Stimulated activated CD4-positive, alpha-beta T cell treated with anti-CD3 and anti-CD28 coated beads, Interleukin-12 subunit alpha, Interleukin-12 subunit beta, amount 100 ng/mL, for 48 hours (primary cell): ENCODE measurements around the gene ACSM2B.
"Not testable (repeated sequence)": the region's sequence is repeated elsewhere in the genome, so short reads cannot be mapped to it uniquely, and the experiment has no call there.

Experiments used
- DNase-seq, 3 donors: peaks; one replicate each; pipeline ENCODE4 v3.0.0-alpha.2; 2020; ENCODE audit warnings: low read depth in 2 of 3, low spot score in 1 of 3

The ACSM2B gene

DNA sequence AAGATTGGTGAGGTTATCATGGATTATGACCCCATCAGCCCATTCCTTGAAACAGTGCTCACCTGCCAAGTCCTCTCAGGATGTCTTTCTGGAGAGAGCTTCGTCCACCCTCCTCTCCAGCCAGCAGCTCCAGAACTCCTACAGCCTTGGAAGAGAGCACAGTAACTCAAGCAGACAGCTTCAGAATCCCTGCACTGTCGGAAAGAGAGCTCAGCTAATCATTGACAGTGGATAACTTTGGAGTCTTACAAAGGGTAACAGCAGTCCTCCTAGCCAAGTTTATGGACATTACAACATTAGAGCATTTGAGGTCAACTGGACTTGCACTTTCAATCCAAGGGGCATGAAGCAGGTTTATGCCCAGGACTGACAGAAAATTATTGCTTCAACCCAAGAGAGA lies at the start of gene ACSM2B:
Gene ACSM2B, minus strand, starts transcription at position 223 of the 400 bp plus-strand sequence. CDS start 11,522 bp downstream, outside the sequence.
- not testable (repeated sequence) for DNase-seq

DNA sequence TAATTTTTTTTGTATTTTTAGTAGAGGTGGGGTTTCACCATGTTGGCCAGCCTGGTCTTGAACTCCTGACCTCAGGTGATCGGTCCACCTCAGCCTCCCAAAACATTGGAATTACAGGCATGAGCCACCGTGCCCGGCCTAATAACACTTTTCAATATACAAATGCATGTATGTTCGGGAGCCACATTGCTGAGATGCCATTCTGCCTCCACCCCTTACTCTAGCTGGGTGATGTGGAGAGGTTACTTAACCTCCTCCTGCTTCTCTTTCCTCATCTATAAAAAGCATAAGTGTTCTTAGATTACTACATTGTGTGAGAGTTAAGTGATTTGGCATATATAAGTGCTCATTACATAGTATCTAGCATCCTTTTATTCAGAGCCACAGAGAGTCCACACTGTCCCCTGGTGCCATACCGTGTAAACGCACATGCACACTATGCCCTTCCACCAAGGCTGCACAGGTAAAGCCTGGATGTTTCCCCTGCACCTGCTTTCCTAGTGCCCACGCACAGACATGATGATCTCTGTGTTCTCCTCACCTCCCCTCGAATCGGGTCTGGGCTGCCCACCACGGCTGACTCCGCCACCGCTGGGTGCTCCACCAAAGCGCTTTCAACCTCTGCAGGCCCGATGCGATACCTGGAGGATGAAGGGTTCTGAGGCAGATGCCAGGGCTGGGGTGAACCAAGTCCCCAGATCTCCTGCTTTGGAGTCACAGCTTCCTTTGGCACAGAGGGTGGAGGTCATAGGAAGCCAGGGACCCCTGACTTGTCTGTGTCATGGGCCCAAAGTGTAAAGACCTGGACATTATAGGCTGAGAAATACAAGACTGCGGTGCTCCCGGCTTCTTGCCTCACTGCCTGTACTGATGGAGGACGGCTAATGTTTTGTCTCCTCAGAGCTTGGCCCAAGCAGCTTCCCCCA lies 49.0 kb upstream of the ACSM2B start:
- DNase-seq: no peak

- no peak for DNase-seq
Observed at GRCh38 chr16:20624205-20624604, 48.0 kb upstream of the ACSM2B start.

GRCh38 chr16:20622498-20622870 lies 46.3 kb upstream of the ACSM2B start:
- no peak for DNase-seq

DNA sequence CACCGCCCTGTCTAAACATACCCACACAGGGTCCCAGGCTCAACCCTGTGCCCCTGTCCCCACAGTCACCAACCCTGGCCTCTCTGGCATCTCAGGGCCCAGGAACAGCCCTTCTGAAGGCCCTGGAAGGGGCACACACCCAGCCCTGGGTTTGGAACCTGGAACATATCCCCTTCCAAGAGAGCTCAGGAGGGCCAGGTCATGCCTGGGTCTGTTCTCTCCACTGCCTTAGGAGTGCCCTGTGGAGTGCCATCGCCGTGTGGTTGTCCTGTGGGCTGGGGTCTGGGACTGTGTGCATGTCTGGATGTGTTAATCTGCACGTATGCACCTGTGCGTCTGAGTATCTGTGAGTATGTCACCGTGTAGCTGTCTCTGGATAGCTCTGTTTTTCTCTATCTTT lies 45.2 kb upstream of the ACSM2B start:
- DNase-seq: no peak

DNA sequence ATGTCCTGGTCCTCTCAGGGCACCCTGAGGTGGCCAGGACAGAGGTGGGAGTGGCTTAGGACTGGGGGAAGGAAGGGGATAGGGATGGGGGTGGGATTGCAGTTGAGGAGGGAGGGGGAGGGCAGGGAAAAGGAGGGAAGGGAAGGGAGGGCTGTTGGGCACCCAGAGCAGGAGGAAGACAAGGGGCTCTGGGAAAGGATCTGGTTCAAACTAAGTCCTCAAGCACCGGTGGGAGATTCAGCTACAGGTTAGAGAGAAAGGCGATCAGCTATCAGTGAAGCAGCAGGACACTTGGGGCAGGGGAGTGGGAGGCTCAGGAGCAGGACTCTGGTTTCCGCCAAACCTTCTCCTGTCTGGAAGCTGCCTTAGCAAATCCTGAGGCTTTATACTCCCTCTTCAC lies 44.6 kb upstream of the ACSM2B start:
- DNase-seq: no peak

GRCh38 chr16:20620003-20620402 lies 43.8 kb upstream of the ACSM2B start:
- DNase-seq: no peak

- no peak for DNase-seq
Observed at GRCh38 chr16:20617271-20617670, 41.1 kb upstream of the ACSM2B start.

GRCh38 chr16:20614186-20615141 lies 38.3 kb upstream of the ACSM2B start:
- DNase-seq: no peak

DNA sequence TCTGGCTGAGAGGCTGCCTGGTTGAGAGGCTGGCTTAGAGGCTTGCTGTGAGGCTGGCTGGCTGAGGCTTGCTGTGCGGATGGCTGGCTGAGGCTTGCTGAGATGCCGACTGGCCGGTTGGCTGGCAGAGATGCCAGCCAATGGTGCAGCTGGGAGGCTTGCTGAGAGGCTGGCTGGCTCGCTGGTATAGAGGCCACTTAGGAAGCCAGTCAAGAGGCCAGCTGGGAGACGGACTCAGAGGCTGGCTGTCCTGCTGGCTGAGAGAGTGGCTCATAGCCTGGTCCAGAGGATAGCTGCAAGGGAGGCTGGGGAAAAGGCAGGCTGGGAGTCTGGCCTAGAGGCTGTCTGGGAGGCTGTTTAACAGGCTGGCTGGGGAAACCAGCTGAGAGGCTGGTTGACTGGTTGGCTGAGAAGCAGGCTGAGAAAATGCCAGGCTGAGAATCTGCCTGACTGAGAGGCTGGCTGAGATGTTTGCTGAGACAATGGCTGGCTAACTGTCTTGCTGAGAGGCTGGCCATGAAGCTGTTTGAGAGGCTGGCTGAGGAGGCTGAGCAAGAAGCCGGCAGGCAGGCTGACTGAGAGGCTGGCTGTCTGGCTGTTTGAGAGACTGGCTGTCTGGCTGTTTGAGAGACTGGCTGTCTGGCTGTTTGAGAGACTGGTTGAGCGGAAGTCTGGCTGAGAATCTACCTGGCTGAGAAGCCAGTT lies 37.5 kb upstream of the ACSM2B start:
- DNase-seq: no peak

GRCh38 chr16:20612551-20613480 lies 36.6 kb upstream of the ACSM2B start:
- no peak for DNase-seq

- DNase-seq: no peak
Observed at GRCh38 chr16:20611975-20612481, 35.9 kb upstream of the ACSM2B start.

- no peak for DNase-seq
Observed at GRCh38 chr16:20611350-20611902, 35.3 kb upstream of the ACSM2B start.

- no peak for DNase-seq
Observed at GRCh38 chr16:20610892-20611349, 34.8 kb upstream of the ACSM2B start.

GRCh38 chr16:20610211-20610891 lies 34.2 kb upstream of the ACSM2B start:
- DNase-seq: no peak

GRCh38 chr16:20602205-20602604 lies 26.0 kb upstream of the ACSM2B start:
- not testable (repeated sequence) for DNase-seq

DNA sequence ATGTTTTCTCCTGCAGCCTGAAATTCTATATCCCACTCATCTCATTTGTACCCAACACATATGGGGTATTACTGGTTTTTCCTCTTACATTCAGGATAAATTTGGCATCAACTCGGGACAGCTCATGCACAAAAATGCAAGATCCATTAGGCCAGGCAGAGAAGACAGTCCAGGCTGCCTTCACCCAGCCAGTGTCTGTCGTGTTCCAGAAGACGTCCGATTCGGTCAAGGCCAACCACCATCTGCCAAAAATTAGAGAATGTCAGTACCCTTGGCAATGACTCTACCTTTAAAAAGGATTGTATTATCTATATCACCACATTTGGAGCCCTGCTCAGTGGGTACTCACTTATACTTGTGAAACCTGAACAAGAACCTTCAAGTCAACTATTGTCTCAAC lies 23.3 kb upstream of the ACSM2B start:
- not testable (repeated sequence) for DNase-seq

DNA sequence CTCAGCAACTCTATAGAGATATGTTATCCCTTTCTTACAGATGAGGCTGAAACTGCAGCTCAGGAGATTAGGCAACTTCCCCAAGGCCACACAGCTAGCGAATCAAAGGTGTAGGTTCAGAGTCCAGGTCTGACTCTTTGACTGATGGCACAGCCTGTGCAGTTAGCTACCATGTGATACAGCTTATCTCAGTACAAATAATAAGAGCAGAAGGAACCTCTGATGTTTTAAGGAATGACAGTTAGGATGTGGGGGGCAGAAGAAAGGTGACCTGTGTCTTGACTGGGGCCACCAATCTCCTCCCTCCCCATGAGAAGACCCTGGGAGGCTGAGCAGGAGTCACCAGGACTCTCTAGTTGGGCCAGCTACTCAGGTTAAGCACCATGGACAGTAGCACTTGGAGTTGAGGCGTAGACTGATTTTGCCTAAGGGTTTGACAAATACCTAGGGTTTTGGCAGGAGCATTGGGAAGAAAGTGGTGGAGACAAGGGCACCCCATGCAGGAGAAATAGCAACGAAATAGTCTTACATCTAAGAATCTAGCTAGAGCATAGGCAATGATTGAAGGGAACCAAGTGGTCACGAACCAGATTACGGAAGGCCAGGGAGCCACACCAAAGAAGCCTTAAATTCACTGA lies 22.8 kb upstream of the ACSM2B start:
- no peak for DNase-seq
